ENCODE data around the gene C16orf87. TPM values are rescaled to one million over a fixed set of nuclear protein-coding genes. Genes with fewer than 3 reads are reported as not detected.

Gene C16orf87
- total RNA-seq, 1 experiment from 2014 or later, result 8.7 TPM

DNA sequence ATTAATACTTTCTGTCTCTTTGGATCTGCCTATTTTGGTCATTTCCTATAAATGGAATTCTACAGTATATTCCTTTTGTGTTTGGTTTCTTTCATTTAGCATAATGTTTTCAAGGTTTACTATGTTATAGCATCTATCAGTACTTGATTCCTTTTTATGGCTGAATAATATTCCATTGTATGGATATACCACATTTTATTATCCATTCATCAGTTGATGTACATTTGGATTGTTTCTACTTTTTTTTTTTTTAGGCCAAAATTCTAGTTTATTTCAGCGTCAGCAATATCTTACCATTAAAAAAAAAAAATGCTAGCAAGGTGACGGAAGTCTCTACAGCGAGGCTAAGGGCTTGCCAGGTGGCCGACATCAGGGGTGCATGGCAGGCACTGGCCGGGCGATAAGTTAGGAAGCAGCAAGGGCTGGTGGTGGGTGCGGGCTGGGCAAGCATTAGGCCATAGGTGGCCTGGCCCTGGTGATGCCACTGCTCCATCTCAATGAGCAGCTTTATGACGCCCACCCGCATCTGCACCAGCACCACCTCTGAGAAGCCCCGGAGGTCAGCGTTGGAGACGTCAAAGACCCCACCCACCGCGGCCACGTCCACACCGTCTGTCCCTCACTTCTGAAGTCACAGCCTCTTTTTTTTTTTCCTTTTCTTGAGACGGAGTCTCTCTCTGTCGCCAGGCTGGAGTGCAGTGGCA lies 11.4 kb upstream of the C16orf87 start:
- no peak for DNase-seq (ENCODE audit: low read depth, low spot score)
- Histone ChIP-seq H3K36me3 (ENCODE audit: control insufficient read depth, insufficient read depth, low read length) (no peaks in the 10 kb centered on the region), H3K4me3 (ENCODE audit: low read depth in 2 of 2, low read length in 2 of 2) (no peak overlapping the region), H3K9me3 (ENCODE audit: control insufficient read depth, insufficient read depth, low read depth, low read length) (no peaks in the 10 kb centered on the region), H3K4me1 (ENCODE audit: control insufficient read depth, insufficient read depth, low read length) (no peaks in the 10 kb centered on the region), H3K27ac (ENCODE audit: low read length) (no peak overlapping the region), H3K27me3 (ENCODE audit: control insufficient read depth, insufficient read depth, low read length) (no peaks in the 10 kb centered on the region)
- CTCF ChIA-PET, result no interaction called here
- intact Hi-C loops (cut with micrococcal nuclease; ENCODE audit: unreplicated experiment) (no loop called here), in situ Hi-C loops (cut with HindIII; ENCODE audit: low pct_unique_long_range_greater_than_20kb, low sequenced_read_pairs) (no loop called here)
- TF ChIP-seq, protein P1, sequence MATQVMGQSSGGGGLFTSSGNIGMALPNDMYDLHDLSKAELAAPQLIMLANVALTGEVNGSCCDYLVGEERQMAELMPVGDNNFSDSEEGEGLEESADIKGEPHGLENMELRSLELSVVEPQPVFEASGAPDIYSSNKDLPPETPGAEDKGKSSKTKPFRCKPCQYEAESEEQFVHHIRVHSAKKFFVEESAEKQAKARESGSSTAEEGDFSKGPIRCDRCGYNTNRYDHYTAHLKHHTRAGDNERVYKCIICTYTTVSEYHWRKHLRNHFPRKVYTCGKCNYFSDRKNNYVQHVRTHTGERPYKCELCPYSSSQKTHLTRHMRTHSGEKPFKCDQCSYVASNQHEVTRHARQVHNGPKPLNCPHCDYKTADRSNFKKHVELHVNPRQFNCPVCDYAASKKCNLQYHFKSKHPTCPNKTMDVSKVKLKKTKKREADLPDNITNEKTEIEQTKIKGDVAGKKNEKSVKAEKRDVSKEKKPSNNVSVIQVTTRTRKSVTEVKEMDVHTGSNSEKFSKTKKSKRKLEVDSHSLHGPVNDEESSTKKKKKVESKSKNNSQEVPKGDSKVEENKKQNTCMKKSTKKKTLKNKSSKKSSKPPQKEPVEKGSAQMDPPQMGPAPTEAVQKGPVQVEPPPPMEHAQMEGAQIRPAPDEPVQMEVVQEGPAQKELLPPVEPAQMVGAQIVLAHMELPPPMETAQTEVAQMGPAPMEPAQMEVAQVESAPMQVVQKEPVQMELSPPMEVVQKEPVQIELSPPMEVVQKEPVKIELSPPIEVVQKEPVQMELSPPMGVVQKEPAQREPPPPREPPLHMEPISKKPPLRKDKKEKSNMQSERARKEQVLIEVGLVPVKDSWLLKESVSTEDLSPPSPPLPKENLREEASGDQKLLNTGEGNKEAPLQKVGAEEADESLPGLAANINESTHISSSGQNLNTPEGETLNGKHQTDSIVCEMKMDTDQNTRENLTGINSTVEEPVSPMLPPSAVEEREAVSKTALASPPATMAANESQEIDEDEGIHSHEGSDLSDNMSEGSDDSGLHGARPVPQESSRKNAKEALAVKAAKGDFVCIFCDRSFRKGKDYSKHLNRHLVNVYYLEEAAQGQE (IDR thresholded peaks at IDR 0.05; ENCODE audit: insufficient read depth in 1 of 2, low read depth in 2 of 2, low read length in 1 of 2), result no peak
- TF ChIP-seq SIN3A (IDR thresholded peaks at IDR 0.05; ENCODE audit: borderline replicate concordance, insufficient read depth, low read depth, low read length) (no peak), POLR2AphosphoS5 (IDR thresholded peaks at IDR 0.05; ENCODE audit: low read depth, low read length) (no peak), TCF7L2 (IDR thresholded peaks at IDR 0.05; ENCODE audit: low read depth, low read length) (no peak)
- TF ChIP-seq, protein P2, sequence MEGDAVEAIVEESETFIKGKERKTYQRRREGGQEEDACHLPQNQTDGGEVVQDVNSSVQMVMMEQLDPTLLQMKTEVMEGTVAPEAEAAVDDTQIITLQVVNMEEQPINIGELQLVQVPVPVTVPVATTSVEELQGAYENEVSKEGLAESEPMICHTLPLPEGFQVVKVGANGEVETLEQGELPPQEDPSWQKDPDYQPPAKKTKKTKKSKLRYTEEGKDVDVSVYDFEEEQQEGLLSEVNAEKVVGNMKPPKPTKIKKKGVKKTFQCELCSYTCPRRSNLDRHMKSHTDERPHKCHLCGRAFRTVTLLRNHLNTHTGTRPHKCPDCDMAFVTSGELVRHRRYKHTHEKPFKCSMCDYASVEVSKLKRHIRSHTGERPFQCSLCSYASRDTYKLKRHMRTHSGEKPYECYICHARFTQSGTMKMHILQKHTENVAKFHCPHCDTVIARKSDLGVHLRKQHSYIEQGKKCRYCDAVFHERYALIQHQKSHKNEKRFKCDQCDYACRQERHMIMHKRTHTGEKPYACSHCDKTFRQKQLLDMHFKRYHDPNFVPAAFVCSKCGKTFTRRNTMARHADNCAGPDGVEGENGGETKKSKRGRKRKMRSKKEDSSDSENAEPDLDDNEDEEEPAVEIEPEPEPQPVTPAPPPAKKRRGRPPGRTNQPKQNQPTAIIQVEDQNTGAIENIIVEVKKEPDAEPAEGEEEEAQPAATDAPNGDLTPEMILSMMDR (IDR thresholded peaks at IDR 0.05), result no peak
- POLR2A ChIA-PET, result interaction anchor here (0.7 kb wide), 1 partner anchor 12 kb away, joined by 7 read pairs; no protein-coding TSS in a partner anchor
- no TSS peak for BruUV-seq (replicated peaks)
- no peak for ATAC-seq

DNA sequence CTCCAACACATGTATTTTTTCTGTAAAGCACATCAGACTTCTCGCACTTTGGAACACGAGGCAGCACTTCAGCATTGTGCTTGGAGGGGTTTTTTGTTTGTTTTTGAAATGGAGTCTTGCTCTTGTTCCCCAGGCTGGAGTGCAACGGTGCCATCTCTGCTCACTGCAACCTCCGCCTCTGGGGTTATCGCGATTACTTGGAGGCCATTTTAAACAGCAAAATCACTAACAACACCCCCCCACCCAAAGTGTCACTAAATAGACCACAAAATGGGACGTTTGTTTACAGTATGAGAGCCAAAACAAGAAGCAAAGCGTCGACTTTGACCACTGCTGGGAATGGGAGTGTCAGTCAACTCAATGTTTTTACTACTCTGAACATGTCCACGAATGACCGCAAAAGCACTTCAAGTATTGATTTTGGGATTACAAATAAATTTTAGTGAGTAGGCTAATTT lies 9.0 kb upstream of the C16orf87 start:
- H3K9me3 ChIP-seq (ENCODE audit: control insufficient read depth, insufficient read depth, low read depth, low read length), result no peaks in the 10 kb centered on the region
- POLR2A ChIA-PET, result no interaction called here
- no peak overlapping the region for H3K4me3 ChIP-seq (ENCODE audit: low read depth in 2 of 2, low read length in 2 of 2)
- BruUV-seq (replicated peaks), result no TSS peak
- in situ Hi-C loops (cut with HindIII; ENCODE audit: low pct_unique_long_range_greater_than_20kb, low sequenced_read_pairs), result no loop called here
- no peaks in the 10 kb centered on the region for H3K4me1 ChIP-seq (ENCODE audit: control insufficient read depth, insufficient read depth, low read length)
- no peak overlapping the region for H3K27ac ChIP-seq (ENCODE audit: low read length)
- no peaks in the 10 kb centered on the region for H3K27me3 ChIP-seq (ENCODE audit: control insufficient read depth, insufficient read depth, low read length)
- H3K36me3 ChIP-seq (ENCODE audit: control insufficient read depth, insufficient read depth, low read length), result no peaks in the 10 kb centered on the region
- DNase-seq (ENCODE audit: low read depth, low spot score) (no peak), ATAC-seq (no peak)
- CTCF ChIA-PET, result no interaction called here
- intact Hi-C loops (cut with micrococcal nuclease; ENCODE audit: unreplicated experiment), result no loop called here
- TF ChIP-seq, protein P1 (IDR thresholded peaks at IDR 0.05; ENCODE audit: insufficient read depth in 1 of 2, low read depth in 2 of 2, low read length in 1 of 2), result no peak
- TF ChIP-seq, protein P2 (IDR thresholded peaks at IDR 0.05), result no peak
- TF ChIP-seq POLR2AphosphoS5 (IDR thresholded peaks at IDR 0.05; ENCODE audit: low read depth, low read length) (no peak), TCF7L2 (IDR thresholded peaks at IDR 0.05; ENCODE audit: low read depth, low read length) (no peak), SIN3A (IDR thresholded peaks at IDR 0.05; ENCODE audit: borderline replicate concordance, insufficient read depth, low read depth, low read length) (no peak)

All from Panc1 (cell line).